ENCODE data around the gene ATP2B3. TPM values are rescaled to one million over a fixed set of nuclear protein-coding genes. Genes with fewer than 3 reads are reported as not detected.

ATP2B3 gene
- total RNA-seq, 1 experiment from 2014 or later = 0.35 TPM

GRCh38 chrX:153587342-153587741 is 69.9 kb downstream of the ATP2B3 start:
- Histone ChIP-seq H3K4me2 (ENCODE audit: insufficient read depth, insufficient read length, low read length) (no peak overlapping the region), H3T11ph (ENCODE audit: low read length) (no peak overlapping the region), H4K91ac (ENCODE audit: insufficient read length, low read depth, low read length) (no peak overlapping the region), H3K14ac (ENCODE audit: insufficient read depth, low read length) (no peak overlapping the region), H3K23me2 (ENCODE audit: insufficient read length, low read depth, low read length, poor library complexity, severe bottlenecking) (no peaks in the 10 kb centered on the region), H3K9me3 (ENCODE audit: control insufficient read depth, low read depth, low read length) (peaks cover 39% of the 10 kb centered on the region), H3K18ac (ENCODE audit: insufficient read length, low read depth, low read length) (no peak overlapping the region), H2BK12ac (ENCODE audit: insufficient read length, low read depth, low read length) (no peak overlapping the region), H3K79me1 (ENCODE audit: insufficient read depth, low read depth, low read length, poor library complexity, severe bottlenecking) (no peaks in the 10 kb centered on the region), H2AK5ac (ENCODE audit: insufficient read length, low read length) (no peak overlapping the region), H3K9ac (ENCODE audit: extremely low read depth, insufficient read length, low read length) (no peak overlapping the region), H2BK5ac (ENCODE audit: insufficient read length, low read length) (no peak overlapping the region), H2AFZ (ENCODE audit: low read length) (no peak overlapping the region), H3K79me2 (ENCODE audit: insufficient read depth, low read length) (no peaks in the 10 kb centered on the region), H2BK120ac (ENCODE audit: low read depth, low read length, poor library complexity, severe bottlenecking) (no peak overlapping the region), H3K4ac (ENCODE audit: low read depth, low read length) (no peak overlapping the region), H2BK15ac (ENCODE audit: low read depth, low read length) (no peak overlapping the region), H4K5ac (ENCODE audit: insufficient read length, low read depth, low read length) (no peak overlapping the region), H3K23ac (ENCODE audit: insufficient read length, low read depth, low read length) (no peak overlapping the region), H2BK20ac (ENCODE audit: low read depth, low read length, poor library complexity, severe bottlenecking) (no peak overlapping the region), H3K4me1 (ENCODE audit: insufficient read depth, low read length) (no peaks in the 10 kb centered on the region), H3K27ac (ENCODE audit: insufficient read length, low read depth, low read length) (no peak overlapping the region), H3K27me3 (ENCODE audit: insufficient read depth, low read length) (no peaks in the 10 kb centered on the region; the same call in 1 of the 2 replicates), H4K20me1 (ENCODE audit: control insufficient read depth, insufficient read depth, insufficient read length) (no peaks in the 10 kb centered on the region), H4K8ac (replicated peaks; ENCODE audit: insufficient read length, low read depth, low read length) (no peak overlapping the region), H3K56ac (ENCODE audit: insufficient read length, low read depth, low read length) (no peak overlapping the region)
- DNase-seq = no peak
- H3K27me3 Mint-ChIP-seq (ENCODE audit: low read depth) = peaks cover 3% of the 10 kb centered on the region
- no peaks in the 10 kb centered on the region for H3K4me1 Mint-ChIP-seq
- H3K27ac Mint-ChIP-seq = no peak overlapping the region
- no peak overlapping the region for H3K4me3 Mint-ChIP-seq
- H3K9me3 Mint-ChIP-seq = peaks cover 71 to 81% of the 10 kb centered on the region in 2 experiments
- TF ChIP-seq CTCF (conservative IDR thresholded peaks at IDR 0.05) = no peak
- peaks cover 15 to 33% (median 30%) of the 10 kb centered on the region in 3 experiments for H3K36me3 Mint-ChIP-seq (ENCODE audit: insufficient read depth in 1 of 3, low read depth in 3 of 3)
- no CpG with 5 or more reads among the region's 10 CpGs for WGBS (ENCODE audit: extremely low coverage, insufficient read length, low lambda C conversion rate)

All from H9 (cell line).